GM12878 (cell line): ENCODE measurements around the gene SNCG.

Experiments used
- BCL11A ChIP-seq: IDR thresholded peaks from 2 replicates; pipeline ENCODE4 v1.6.1; 2011; ENCODE audit warnings: low read depth, low read length
- FOXK2 ChIP-seq: fragments of 450-650 bp; IDR thresholded peaks from 2 replicates; pipeline ENCODE4 v1.6.1; 2017; ENCODE audit warnings: mild to moderate bottlenecking, moderate library complexity
- MXI1 ChIP-seq: fragments of 150-350 bp; IDR thresholded peaks from 2 replicates; pipeline ENCODE4 v1.6.1; 2011; ENCODE audit warnings: low read depth, mild to moderate bottlenecking, inconsistent platforms, low read length, improper control_type of control experiment
- POLR2A ChIP-seq: IDR thresholded peaks from 2 replicates; pipeline ENCODE4 v1.6.1; 2011; ENCODE audit warnings: low read depth, mild to moderate bottlenecking, low read length
- POLR2AphosphoS5 ChIP-seq: IDR thresholded peaks from 2 replicates; pipeline ENCODE4 v1.6.1; 2011; ENCODE audit warnings: mild to moderate bottlenecking, low read length, inconsistent platforms
- TF ChIP-seq, protein P1 (sequence below): fragments of 450-650 bp; IDR thresholded peaks from 2 replicates; pipeline ENCODE4 v1.6.1; 2017; ENCODE audit warnings: mild to moderate bottlenecking, moderate library complexity
- TF ChIP-seq, protein P2 (sequence below): fragments of 450-650 bp; IDR thresholded peaks from 2 replicates; pipeline ENCODE4 v1.6.1; 2014; ENCODE audit warnings: mild to moderate bottlenecking
- TF ChIP-seq, protein P3 (sequence below), 3 experiments: IDR thresholded peaks in 2 of 3; conservative IDR thresholded peaks in 1 of 3; 2 replicates each; pipeline ENCODE4 v1.5.1; 2011; ENCODE audit warnings: low read depth in 3 of 3, low read length in 3 of 3, mild to moderate bottlenecking in 3 of 3, control low read depth in 2 of 3, moderate library complexity in 2 of 3, inconsistent platforms in 1 of 3, mixed read lengths in 1 of 3; ENCODE audit not compliant: control insufficient read depth in 2 of 3, insufficient read depth in 1 of 3; ENCODE audit errors: extremely low read depth in 1 of 3
- TF ChIP-seq, protein P4 (sequence below): IDR thresholded peaks from 2 replicates; pipeline ENCODE4 v1.6.1; 2012; ENCODE audit warnings: mild to moderate bottlenecking, low read depth, low read length

DNA sequence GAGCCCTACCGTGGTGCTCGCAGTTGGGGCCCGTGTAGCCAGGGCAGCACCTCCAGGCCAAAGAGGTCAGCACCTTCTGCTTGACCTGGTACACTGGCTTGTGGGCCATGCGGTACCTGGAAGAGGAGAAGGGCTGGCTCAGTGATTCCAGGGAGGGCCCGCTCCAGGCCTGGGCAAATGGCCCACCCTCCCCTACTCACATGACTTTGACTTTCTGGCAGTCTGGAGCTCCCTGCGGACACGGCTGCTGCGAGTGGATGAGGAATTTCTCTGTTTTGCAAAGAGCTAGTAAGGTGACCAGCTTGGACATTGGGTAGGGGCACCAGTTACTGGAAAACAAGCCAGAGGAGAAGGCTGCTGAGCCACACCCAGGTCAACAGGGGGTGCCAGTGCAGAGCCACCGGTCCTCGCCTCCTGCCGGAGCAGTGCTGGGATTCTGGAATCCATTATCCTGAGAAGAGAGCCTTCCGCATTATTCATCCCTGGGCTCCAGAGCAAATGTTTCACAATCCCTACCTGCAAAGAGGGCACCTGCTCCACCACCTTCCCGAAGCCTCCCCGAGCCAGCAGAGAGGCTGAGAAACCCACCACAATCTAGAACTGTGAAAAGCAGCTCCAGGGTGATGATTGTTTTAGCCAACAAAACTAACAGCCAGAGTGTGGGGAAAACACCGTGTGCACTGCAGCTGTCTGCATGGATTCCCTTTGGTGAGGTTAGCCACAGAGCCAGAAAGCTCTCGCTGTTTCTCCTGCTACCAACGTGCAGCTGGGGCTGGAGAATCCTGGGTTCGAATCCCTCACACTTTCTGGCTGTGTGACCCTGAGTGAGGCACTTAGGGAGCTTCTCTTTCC lies 12.8 kb upstream of the SNCG start:
- TF ChIP-seq, protein P1, sequence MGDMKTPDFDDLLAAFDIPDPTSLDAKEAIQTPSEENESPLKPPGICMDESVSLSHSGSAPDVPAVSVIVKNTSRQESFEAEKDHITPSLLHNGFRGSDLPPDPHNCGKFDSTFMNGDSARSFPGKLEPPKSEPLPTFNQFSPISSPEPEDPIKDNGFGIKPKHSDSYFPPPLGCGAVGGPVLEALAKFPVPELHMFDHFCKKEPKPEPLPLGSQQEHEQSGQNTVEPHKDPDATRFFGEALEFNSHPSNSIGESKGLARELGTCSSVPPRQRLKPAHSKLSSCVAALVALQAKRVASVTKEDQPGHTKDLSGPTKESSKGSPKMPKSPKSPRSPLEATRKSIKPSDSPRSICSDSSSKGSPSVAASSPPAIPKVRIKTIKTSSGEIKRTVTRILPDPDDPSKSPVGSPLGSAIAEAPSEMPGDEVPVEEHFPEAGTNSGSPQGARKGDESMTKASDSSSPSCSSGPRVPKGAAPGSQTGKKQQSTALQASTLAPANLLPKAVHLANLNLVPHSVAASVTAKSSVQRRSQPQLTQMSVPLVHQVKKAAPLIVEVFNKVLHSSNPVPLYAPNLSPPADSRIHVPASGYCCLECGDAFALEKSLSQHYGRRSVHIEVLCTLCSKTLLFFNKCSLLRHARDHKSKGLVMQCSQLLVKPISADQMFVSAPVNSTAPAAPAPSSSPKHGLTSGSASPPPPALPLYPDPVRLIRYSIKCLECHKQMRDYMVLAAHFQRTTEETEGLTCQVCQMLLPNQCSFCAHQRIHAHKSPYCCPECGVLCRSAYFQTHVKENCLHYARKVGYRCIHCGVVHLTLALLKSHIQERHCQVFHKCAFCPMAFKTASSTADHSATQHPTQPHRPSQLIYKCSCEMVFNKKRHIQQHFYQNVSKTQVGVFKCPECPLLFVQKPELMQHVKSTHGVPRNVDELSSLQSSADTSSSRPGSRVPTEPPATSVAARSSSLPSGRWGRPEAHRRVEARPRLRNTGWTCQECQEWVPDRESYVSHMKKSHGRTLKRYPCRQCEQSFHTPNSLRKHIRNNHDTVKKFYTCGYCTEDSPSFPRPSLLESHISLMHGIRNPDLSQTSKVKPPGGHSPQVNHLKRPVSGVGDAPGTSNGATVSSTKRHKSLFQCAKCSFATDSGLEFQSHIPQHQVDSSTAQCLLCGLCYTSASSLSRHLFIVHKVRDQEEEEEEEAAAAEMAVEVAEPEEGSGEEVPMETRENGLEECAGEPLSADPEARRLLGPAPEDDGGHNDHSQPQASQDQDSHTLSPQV, result no peak
- TF ChIP-seq, protein P2, sequence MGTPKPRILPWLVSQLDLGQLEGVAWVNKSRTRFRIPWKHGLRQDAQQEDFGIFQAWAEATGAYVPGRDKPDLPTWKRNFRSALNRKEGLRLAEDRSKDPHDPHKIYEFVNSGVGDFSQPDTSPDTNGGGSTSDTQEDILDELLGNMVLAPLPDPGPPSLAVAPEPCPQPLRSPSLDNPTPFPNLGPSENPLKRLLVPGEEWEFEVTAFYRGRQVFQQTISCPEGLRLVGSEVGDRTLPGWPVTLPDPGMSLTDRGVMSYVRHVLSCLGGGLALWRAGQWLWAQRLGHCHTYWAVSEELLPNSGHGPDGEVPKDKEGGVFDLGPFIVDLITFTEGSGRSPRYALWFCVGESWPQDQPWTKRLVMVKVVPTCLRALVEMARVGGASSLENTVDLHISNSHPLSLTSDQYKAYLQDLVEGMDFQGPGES, result no peak
- TF ChIP-seq MXI1 (no peak), POLR2A (no peak), FOXK2 (no peak), BCL11A (no peak), POLR2AphosphoS5 (no peak)
- TF ChIP-seq, protein P3, sequence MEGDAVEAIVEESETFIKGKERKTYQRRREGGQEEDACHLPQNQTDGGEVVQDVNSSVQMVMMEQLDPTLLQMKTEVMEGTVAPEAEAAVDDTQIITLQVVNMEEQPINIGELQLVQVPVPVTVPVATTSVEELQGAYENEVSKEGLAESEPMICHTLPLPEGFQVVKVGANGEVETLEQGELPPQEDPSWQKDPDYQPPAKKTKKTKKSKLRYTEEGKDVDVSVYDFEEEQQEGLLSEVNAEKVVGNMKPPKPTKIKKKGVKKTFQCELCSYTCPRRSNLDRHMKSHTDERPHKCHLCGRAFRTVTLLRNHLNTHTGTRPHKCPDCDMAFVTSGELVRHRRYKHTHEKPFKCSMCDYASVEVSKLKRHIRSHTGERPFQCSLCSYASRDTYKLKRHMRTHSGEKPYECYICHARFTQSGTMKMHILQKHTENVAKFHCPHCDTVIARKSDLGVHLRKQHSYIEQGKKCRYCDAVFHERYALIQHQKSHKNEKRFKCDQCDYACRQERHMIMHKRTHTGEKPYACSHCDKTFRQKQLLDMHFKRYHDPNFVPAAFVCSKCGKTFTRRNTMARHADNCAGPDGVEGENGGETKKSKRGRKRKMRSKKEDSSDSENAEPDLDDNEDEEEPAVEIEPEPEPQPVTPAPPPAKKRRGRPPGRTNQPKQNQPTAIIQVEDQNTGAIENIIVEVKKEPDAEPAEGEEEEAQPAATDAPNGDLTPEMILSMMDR (IDR thresholded peaks at IDR 0.05 in 2 of 3, conservative IDR thresholded peaks at IDR 0.05 in 1 of 3; ENCODE audit: control insufficient read depth in 2 of 3, extremely low read depth in 1 of 3, insufficient read depth in 1 of 3, low read depth in 3 of 3, low read length in 3 of 3), result 0 out of 6 replicates have a peak, but pooled peaks of 1 of the 3 experiments have one; percentile 2
- TF ChIP-seq, protein P4, sequence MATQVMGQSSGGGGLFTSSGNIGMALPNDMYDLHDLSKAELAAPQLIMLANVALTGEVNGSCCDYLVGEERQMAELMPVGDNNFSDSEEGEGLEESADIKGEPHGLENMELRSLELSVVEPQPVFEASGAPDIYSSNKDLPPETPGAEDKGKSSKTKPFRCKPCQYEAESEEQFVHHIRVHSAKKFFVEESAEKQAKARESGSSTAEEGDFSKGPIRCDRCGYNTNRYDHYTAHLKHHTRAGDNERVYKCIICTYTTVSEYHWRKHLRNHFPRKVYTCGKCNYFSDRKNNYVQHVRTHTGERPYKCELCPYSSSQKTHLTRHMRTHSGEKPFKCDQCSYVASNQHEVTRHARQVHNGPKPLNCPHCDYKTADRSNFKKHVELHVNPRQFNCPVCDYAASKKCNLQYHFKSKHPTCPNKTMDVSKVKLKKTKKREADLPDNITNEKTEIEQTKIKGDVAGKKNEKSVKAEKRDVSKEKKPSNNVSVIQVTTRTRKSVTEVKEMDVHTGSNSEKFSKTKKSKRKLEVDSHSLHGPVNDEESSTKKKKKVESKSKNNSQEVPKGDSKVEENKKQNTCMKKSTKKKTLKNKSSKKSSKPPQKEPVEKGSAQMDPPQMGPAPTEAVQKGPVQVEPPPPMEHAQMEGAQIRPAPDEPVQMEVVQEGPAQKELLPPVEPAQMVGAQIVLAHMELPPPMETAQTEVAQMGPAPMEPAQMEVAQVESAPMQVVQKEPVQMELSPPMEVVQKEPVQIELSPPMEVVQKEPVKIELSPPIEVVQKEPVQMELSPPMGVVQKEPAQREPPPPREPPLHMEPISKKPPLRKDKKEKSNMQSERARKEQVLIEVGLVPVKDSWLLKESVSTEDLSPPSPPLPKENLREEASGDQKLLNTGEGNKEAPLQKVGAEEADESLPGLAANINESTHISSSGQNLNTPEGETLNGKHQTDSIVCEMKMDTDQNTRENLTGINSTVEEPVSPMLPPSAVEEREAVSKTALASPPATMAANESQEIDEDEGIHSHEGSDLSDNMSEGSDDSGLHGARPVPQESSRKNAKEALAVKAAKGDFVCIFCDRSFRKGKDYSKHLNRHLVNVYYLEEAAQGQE, result no peak
